Measurements from ENCODE around the gene ALAD. TPM values are rescaled to one million over a fixed set of nuclear protein-coding genes. Genes with fewer than 3 reads are reported as not detected.

ALAD gene
- total RNA-seq, 4 donors from 2014 or later, result 19.1 to 52.0 (median 33.5) TPM

DNA sequence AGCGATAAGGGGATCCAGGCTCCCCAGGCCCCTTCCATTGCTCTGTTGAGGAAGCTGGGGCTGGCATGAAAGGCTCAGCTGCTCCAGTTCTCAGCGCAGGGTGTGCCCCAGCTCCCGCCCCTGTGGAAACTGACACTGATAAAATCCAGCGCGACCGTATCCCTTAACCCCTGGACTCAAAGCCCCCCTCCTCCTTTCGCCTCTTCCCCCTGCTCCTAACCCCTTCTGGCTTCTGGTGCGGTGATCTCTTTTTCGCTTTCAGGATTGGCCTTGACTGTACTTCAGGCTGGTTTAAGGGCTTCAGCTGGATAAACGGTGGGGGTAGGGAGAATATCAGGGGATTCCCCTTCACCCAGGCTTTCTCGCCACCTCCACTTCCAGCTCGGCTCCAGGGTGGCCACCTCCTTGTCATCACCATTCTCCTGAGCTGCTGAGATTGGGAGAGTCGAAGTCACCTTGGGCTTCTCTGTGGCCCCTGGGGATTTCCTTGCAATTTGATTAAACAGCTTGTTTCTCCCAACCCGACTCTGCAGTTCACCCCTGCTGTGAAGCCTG is 50.9 kb downstream of the ALAD start:
- WGBS, 2 donors, result 9 to 18% methylated on average over 13 to 14 of the region's 14 CpGs
- Histone ChIP-seq H3K4me3 (peak overlapping the region; percentile 42 to 71 (median 64)), H3K27ac (peak overlapping the region; percentile 23 to 84 (median 64)), H3K36me3 (peaks cover 0 to 8% (median 0%) of the 10 kb centered on the region in 3 donors), H3K4me1 (peaks cover 8 to 36% (median 9%) of the 10 kb centered on the region in 3 donors), H3K9me3 (no peaks in the 10 kb centered on the region), H3K27me3 (peaks cover 0 to 39% (median 0%) of the 10 kb centered on the region in 4 donors)
- intact Hi-C loops (cut with DNase I), result no loop called here
- TF ChIP-seq CTCF (IDR thresholded peaks at IDR 0.05) (no peak), POLR2A (IDR thresholded peaks at IDR 0.05) (no peak)
- DNase-seq, result no peak

- Histone ChIP-seq H3K4me1 (peaks cover 8 to 37% (median 9%) of the 10 kb centered on the region in 3 donors), H3K9me3 (no peaks in the 10 kb centered on the region), H3K4me3 (peak within 1 kb of the TSS; percentile 42 to 71 (median 64)), H3K36me3 (peaks cover 0 to 2% (median 0%) of the 10 kb centered on the region in 3 donors), H3K27me3 (peaks cover 0 to 39% (median 0%) of the 10 kb centered on the region in 4 donors), H3K27ac (peak within 1 kb of the TSS; percentile 23 to 84 (median 64))
- TF ChIP-seq CTCF (IDR thresholded peaks at IDR 0.05) (no peak), POLR2A (IDR thresholded peaks at IDR 0.05) (peak in 1 of 4 donors; percentile 14)
- intact Hi-C loops (cut with DNase I), result no loop called here
- no peak for DNase-seq
- WGBS, 2 donors, result 2 to 5% methylated on average over 10 to 15 of the region's 71 CpGs
Measured at GRCh38 chr9:113349445-113350094, 51.5 kb downstream of the ALAD start, which contains the start of gene BSPRY. BSPRY (plus strand) TSS chr9:113349541; CDS start chr9:113349580, 39 bp downstream.

DNA sequence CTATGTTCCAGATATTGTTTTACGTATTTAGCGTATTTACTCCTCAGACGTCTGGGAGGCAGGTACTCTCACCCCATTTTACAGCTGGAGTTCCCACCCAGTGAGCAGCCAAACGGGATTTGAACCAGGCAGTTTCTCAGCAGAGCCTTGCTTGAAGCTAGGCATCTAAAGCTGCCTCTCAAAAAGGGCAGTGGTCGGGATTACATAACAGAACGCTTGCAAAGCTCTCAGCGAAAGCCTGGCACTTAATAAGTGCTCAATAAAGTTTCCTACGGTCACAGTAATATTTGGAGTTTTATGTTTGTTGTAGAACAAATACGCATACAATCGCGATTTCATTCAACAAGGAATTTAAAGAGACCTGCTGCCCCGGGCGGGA is 52.0 kb downstream of the ALAD start:
- Histone ChIP-seq H3K36me3 (no peaks in the 10 kb centered on the region), H3K27me3 (peaks cover 0 to 34% (median 0%) of the 10 kb centered on the region in 4 donors), H3K4me1 (peaks cover 8 to 42% (median 10%) of the 10 kb centered on the region in 3 donors), H3K4me3 (peak overlapping the region; percentile 42 to 71 (median 64)), H3K27ac (peak overlapping the region in 1 of 4 donors; percentile 84), H3K9me3 (no peaks in the 10 kb centered on the region)
- intact Hi-C loops (cut with DNase I), result no loop called here
- no peak for DNase-seq
- WGBS, 2 donors, result 26 to 27% methylated on average over 13 of the region's 13 CpGs
- TF ChIP-seq CTCF (IDR thresholded peaks at IDR 0.05) (no peak), POLR2A (IDR thresholded peaks at IDR 0.05) (no peak)

- Histone ChIP-seq H3K4me1 (peaks cover 8 to 48% (median 17%) of the 10 kb centered on the region in 3 donors), H3K27me3 (peaks cover 0 to 34% (median 0%) of the 10 kb centered on the region in 4 donors), H3K4me3 (no peak overlapping the region), H3K27ac (no peak overlapping the region), H3K36me3 (no peaks in the 10 kb centered on the region), H3K9me3 (no peaks in the 10 kb centered on the region)
- intact Hi-C loops (cut with DNase I), result no loop called here
- WGBS, 2 donors, result 74 to 82% methylated on average over 2 to 3 of the region's 3 CpGs
- TF ChIP-seq POLR2A (IDR thresholded peaks at IDR 0.05), result no peak
- no peak for DNase-seq
Measured at GRCh38 chr9:113348437-113348836, 52.6 kb downstream of the ALAD start.

- 29 to 32% methylated on average over 1 of the region's 1 CpG for WGBS, 2 donors
- H3K4me1 ChIP-seq, result peaks cover 11 to 55% (median 28%) of the 10 kb centered on the region in 3 donors
- H3K4me3 ChIP-seq, result no peak overlapping the region
- TF ChIP-seq POLR2A (IDR thresholded peaks at IDR 0.05) (no peak), CTCF (IDR thresholded peaks at IDR 0.05) (no peak)
- no peak overlapping the region for H3K27ac ChIP-seq
- H3K36me3 ChIP-seq, result no peaks in the 10 kb centered on the region
- DNase-seq, result no peak
- peaks cover 0 to 19% (median 0%) of the 10 kb centered on the region in 4 donors for H3K27me3 ChIP-seq
- H3K9me3 ChIP-seq, result no peaks in the 10 kb centered on the region
- intact Hi-C loops (cut with DNase I), result no loop called here
Measured at GRCh38 chr9:113345671-113346070, 55.4 kb downstream of the ALAD start.
